GM18517 (cell line): ENCODE data around the gene SEMA3E.
"Not testable (repeated sequence)": the region's sequence is repeated elsewhere in the genome, so short reads cannot be mapped to it uniquely, and the experiment has no call there.

Source experiments
- ATAC-seq: cut with Tn5 transposase; IDR thresholded peaks from one replicate; pipeline ENCODE4 v1.9.1; 2021; ENCODE audit warnings: mild to moderate bottlenecking, moderate library complexity; ENCODE audit not compliant: unreplicated experiment

The SEMA3E gene

GRCh38 chr7:83648464-83649241 is at the start of gene SEMA3E:
TSS of gene SEMA3E (minus strand) at chr7:83649139.
- no peak for ATAC-seq

GRCh38 chr7:83697804-83698530 is 49.0 kb upstream of the SEMA3E start:
- ATAC-seq = no peak

GRCh38 chr7:83696101-83696500 is 47.2 kb upstream of the SEMA3E start:
- no peak for ATAC-seq

- ATAC-seq = no peak
These were observed 46.4 kb upstream of the SEMA3E start for GRCh38 chr7:83695128-83695960.

- no peak for ATAC-seq
These were observed 44.3 kb upstream of the SEMA3E start for GRCh38 chr7:83693256-83693655.

- ATAC-seq = no peak
These were observed 42.2 kb upstream of the SEMA3E start for GRCh38 chr7:83691095-83691494.

- no peak for ATAC-seq
These were observed 40.9 kb upstream of the SEMA3E start for GRCh38 chr7:83689855-83690254.

GRCh38 chr7:83686416-83686815 is 37.5 kb upstream of the SEMA3E start:
- ATAC-seq = no peak

GRCh38 chr7:83684928-83685327 is 36.0 kb upstream of the SEMA3E start:
- ATAC-seq = no peak

- no peak for ATAC-seq
These were observed 32.4 kb upstream of the SEMA3E start for GRCh38 chr7:83681200-83681778.

GRCh38 chr7:83677180-83677866 is 28.4 kb upstream of the SEMA3E start:
- ATAC-seq = no peak

GRCh38 chr7:83673291-83673690 is 24.4 kb upstream of the SEMA3E start:
- not testable (repeated sequence) for ATAC-seq

GRCh38 chr7:83672157-83672556 is 23.2 kb upstream of the SEMA3E start:
- no peak for ATAC-seq

GRCh38 chr7:83663131-83663530 is 14.2 kb upstream of the SEMA3E start:
- no peak for ATAC-seq

- ATAC-seq = no peak
These were observed 9.2 kb upstream of the SEMA3E start for GRCh38 chr7:83658126-83658525.

- peak; percentile 70 for ATAC-seq
These were observed 7.1 kb upstream of the SEMA3E start for GRCh38 chr7:83655951-83656556.

GRCh38 chr7:83652481-83652880 is 3.5 kb upstream of the SEMA3E start:
- no peak for ATAC-seq

GRCh38 chr7:83649701-83650100 is 762 bp upstream of the SEMA3E start:
- no peak for ATAC-seq

- no peak for ATAC-seq
These were observed 2.9 kb downstream of the SEMA3E start for GRCh38 chr7:83646027-83646426.

- no peak for ATAC-seq
These were observed 5.2 kb downstream of the SEMA3E start for GRCh38 chr7:83643739-83644138.
